Stomach (tissue), 9 donors: ENCODE data around the gene C19orf81. TPM values are rescaled to one million over a fixed set of nuclear protein-coding genes. Genes with fewer than 3 reads are reported as not detected.

Experiments
- DNase-seq, 2 donors: peaks; one replicate each; pipeline versions ENCODE4 v3.0.0 to v3.0.0-alpha.2; 2013 to 2019
- H3K27ac ChIP-seq, 5 donors: fragments of 200-600 bp in 4 of 5; sonication (generic) in 4 of 5; one replicate each; pipeline ENCODE4 v1.5.1; 2013 to 2019; ENCODE audit warnings: mild to moderate bottlenecking in 1 of 5, moderate library complexity in 1 of 5
- H3K27me3 ChIP-seq, 3 donors: fragments of 200-600 bp; sonication (generic); one replicate each; pipeline ENCODE4 v1.5.1; 2017 to 2019; ENCODE audit warnings: mixed run types in 1 of 3
- H3K36me3 ChIP-seq, 4 donors: fragments of 200-600 bp; sonication (generic); 1 replicate in 3 of 4; 2 replicates in 1 of 4; pipeline ENCODE4 v1.5.1; 2016 to 2019
- H3K4me1 ChIP-seq, 4 donors: fragments of 200-600 bp; sonication (generic); one replicate each; pipeline ENCODE4 v1.5.1; 2016 to 2019
- H3K4me3 ChIP-seq, 4 donors: fragments of 200-600 bp; sonication (generic) in 3 of 4; one replicate each; pipeline ENCODE4 v1.5.1; 2016 to 2019; ENCODE audit warnings: mild to moderate bottlenecking in 1 of 4
- H3K9me3 ChIP-seq, 4 donors: fragments of 200-600 bp; sonication (generic); one replicate each; pipeline ENCODE4 v1.5.1; 2016 to 2019
- CTCF ChIP-seq, 7 experiments: fragments of 450-650 bp in 4 of 7; fragments of 200-600 bp in 3 of 7; sonication (generic) in 3 of 7; IDR thresholded peaks; one replicate each; pipeline ENCODE4 v1.5.1; 2016 to 2019; ENCODE audit warnings: antibody characterized with exemption in 7 of 7, control low read depth in 2 of 7, mild to moderate bottlenecking in 1 of 7
- EP300 ChIP-seq: sonication (generic); formaldehyde crosslinking; IDR thresholded peaks from one replicate; pipeline ENCODE4 v1.6.1; 2017; ENCODE audit warnings: antibody characterized with exemption
- POLR2A ChIP-seq, 4 donors: fragments of 450-650 bp; IDR thresholded peaks; one replicate each; pipeline ENCODE4 v1.6.1; 2016; ENCODE audit warnings: antibody characterized with exemption in 4 of 4, control low read depth in 2 of 4, mild to moderate bottlenecking in 1 of 4, moderate library complexity in 1 of 4
- POLR2AphosphoS5 ChIP-seq, 3 donors: sonication (generic); formaldehyde crosslinking; IDR thresholded peaks; one replicate each; pipeline ENCODE4 v1.6.1; 2016; ENCODE audit warnings: antibody characterized with exemption in 3 of 3
- WGBS, 5 donors: extraction: QIAGEN DNeasy Blood & Tissue Kit in 3 of 5; methylation state at CpG; one replicate each; pipeline versions ENCODE4 v1.1.5 to v1.1.7; 2013 to 2018; 5-methylcytosine and 5-hydroxymethylcytosine counted together
- intact Hi-C: fragments of 100-400 bp; cut with DNase I; formaldehyde crosslinking; loops from one replicate; pipeline ENCODE4 v1.15.1; 2023; ENCODE audit warnings: low total_unique reads
- polyA plus RNA-seq, 3 donors: library from polyadenylated mRNA; stranded (reverse); fragments of 200-250 nt; gene quantifications; one replicate each; pipeline ENCODE4 v1.2.3, GENCODE V29; 2013
- total RNA-seq, 5 donors: library from RNA; depleted of rRNA; stranded (reverse); fragments of >200 nt; gene quantifications; one replicate each; pipeline versions ENCODE4 v1.1.0 to v1.2.3, GENCODE V29; 2014 to 2016
- donor health status: healthy with polysubstance abuse.
- donor health status: Bipolar disorder and iron deficiency.
- donor health status: healthy.

The C19orf81 gene
- total and polyA plus RNA-seq, 8 donors: 2.3 TPM; not detected in 7

- Histone ChIP-seq H3K9me3 (no peaks in the 10 kb centered on the region), H3K4me3 (no peak overlapping the region), H3K4me1 (no peaks in the 10 kb centered on the region), H3K27ac (no peak overlapping the region), H3K27me3 (peaks cover 14 to 84% (median 24%) of the 10 kb centered on the region in 3 donors), H3K36me3 (no peaks in the 10 kb centered on the region)
- no peak for DNase-seq
- intact Hi-C loops: no loop called here
- WGBS, 5 donors: 28 to 39% (median 35%) methylated on average over 22 of the region's 22 CpGs
- no peak for TF ChIP-seq EP300
- TF ChIP-seq POLR2AphosphoS5 (IDR thresholded peaks at IDR 0.05): no peak
- TF ChIP-seq CTCF (IDR thresholded peaks at IDR 0.05): no peak
- no peak for TF ChIP-seq POLR2A (IDR thresholded peaks at IDR 0.05)
These were observed 54.9 kb downstream of the C19orf81 start for GRCh38 chr19:50703915-50704796.

GRCh38 chr19:50705422-50706019 is 56.3 kb downstream of the C19orf81 start:
- H3K9me3 ChIP-seq: no peaks in the 10 kb centered on the region
- 37 to 46% (median 43%) methylated on average over 9 of the region's 9 CpGs for WGBS, 5 donors
- H3K27me3 ChIP-seq: peaks cover 14 to 84% (median 25%) of the 10 kb centered on the region in 3 donors
- H3K36me3 ChIP-seq: no peaks in the 10 kb centered on the region
- no peak for TF ChIP-seq POLR2A (IDR thresholded peaks at IDR 0.05)
- peak in 2 of 7 experiments; percentile 18 to 36 for TF ChIP-seq CTCF (IDR thresholded peaks at IDR 0.05)
- H3K27ac ChIP-seq: no peak overlapping the region
- H3K4me3 ChIP-seq: no peak overlapping the region
- intact Hi-C loops: no loop called here
- DNase-seq: peak in 1 of 2 donors; percentile 60
- H3K4me1 ChIP-seq: no peaks in the 10 kb centered on the region

GRCh38 chr19:50706387-50706786 is 57.1 kb downstream of the C19orf81 start:
- Histone ChIP-seq H3K27me3 (peaks cover 14 to 84% (median 29%) of the 10 kb centered on the region in 3 donors), H3K9me3 (no peaks in the 10 kb centered on the region), H3K36me3 (no peaks in the 10 kb centered on the region), H3K4me3 (no peak overlapping the region), H3K27ac (no peak overlapping the region), H3K4me1 (no peaks in the 10 kb centered on the region)
- DNase-seq: no peak
- TF ChIP-seq CTCF (IDR thresholded peaks at IDR 0.05) (no peak), POLR2AphosphoS5 (IDR thresholded peaks at IDR 0.05) (no peak), EP300 (no peak), POLR2A (IDR thresholded peaks at IDR 0.05) (no peak)
- intact Hi-C loops: no loop called here
- 61 to 82% (median 66%) methylated on average over 5 of the region's 5 CpGs for WGBS, 5 donors

- no peaks in the 10 kb centered on the region for H3K9me3 ChIP-seq
- no peak for DNase-seq
- TF ChIP-seq CTCF (IDR thresholded peaks at IDR 0.05): no peak
- TF ChIP-seq POLR2AphosphoS5 (IDR thresholded peaks at IDR 0.05): no peak
- H3K4me3 ChIP-seq: no peak overlapping the region
- H3K27ac ChIP-seq: no peak overlapping the region
- WGBS, 5 donors: 56 to 66% (median 59%) methylated on average over 12 of the region's 12 CpGs
- H3K27me3 ChIP-seq: peaks cover 7 to 84% (median 24%) of the 10 kb centered on the region in 3 donors
- H3K36me3 ChIP-seq: no peaks in the 10 kb centered on the region
- H3K4me1 ChIP-seq: no peaks in the 10 kb centered on the region
- intact Hi-C loops: no loop called here
These were observed 59.1 kb downstream of the C19orf81 start for GRCh38 chr19:50708179-50708879.
